Fibroblast of villous mesenchyme (primary cell): ENCODE data around the gene PNMA8A. TPM values are rescaled to one million over a fixed set of nuclear protein-coding genes. Genes with fewer than 3 reads are reported as not detected.

ENCODE experiments used
- DNase-seq: peaks from one replicate; pipeline ENCODE4 v3.0.0-alpha.2; 2010; ENCODE audit warnings: low read depth
- H3K4me3 ChIP-seq: 2 replicates; pipeline ENCODE4 v1.5.1; 2011; ENCODE audit warnings: low read depth, mild to moderate bottlenecking, low read length
- CTCF ChIP-seq: IDR thresholded peaks from 2 replicates; pipeline ENCODE4 v1.5.1; 2012; ENCODE audit warnings: low read depth, mild to moderate bottlenecking, low read length; ENCODE audit not compliant: insufficient read depth
- total RNA-seq: library from RNA; depleted of rRNA; stranded (reverse); fragments of >200 nt; gene quantifications from 2 replicates; pipeline ENCODE4 v1.2.3, GENCODE V29; 2012

Gene PNMA8A
- total RNA-seq, 1 donor, result 9.9 TPM

GRCh38 chr19:46469541-46470185, 1.7 kb downstream of the PNMA8A start:
- DNase-seq, result no peak
- no peak overlapping the region for H3K4me3 ChIP-seq
- TF ChIP-seq CTCF, result no peak

GRCh38 chr19:46466536-46467196, 4.7 kb downstream of the PNMA8A start:
- no peak overlapping the region for H3K4me3 ChIP-seq
- peak; percentile 76 for DNase-seq
- no peak for TF ChIP-seq CTCF

GRCh38 chr19:46463516-46463915, 7.8 kb downstream of the PNMA8A start:
- no peak for TF ChIP-seq CTCF
- H3K4me3 ChIP-seq, result no peak overlapping the region
- DNase-seq, result no peak

- TF ChIP-seq CTCF, result no peak
- no peak for DNase-seq
Measured at GRCh38 chr19:46461537-46461936, 9.8 kb downstream of the PNMA8A start.

GRCh38 chr19:46460981-46461380, 10.4 kb downstream of the PNMA8A start:
- no peak for DNase-seq
- TF ChIP-seq CTCF, result no peak
- no peak overlapping the region for H3K4me3 ChIP-seq

More at GRCh38 chr19:46461537-46461936, 9.8 kb downstream of the PNMA8A start:
- no peak overlapping the region for H3K4me3 ChIP-seq

GRCh38 chr19:46460055-46460454, 11.3 kb downstream of the PNMA8A start:
- no peak for DNase-seq
- TF ChIP-seq CTCF, result no peak
- H3K4me3 ChIP-seq, result no peak overlapping the region
